A549 (cell line): ENCODE measurements around the gene TRIM38. TPM values are rescaled to one million over a fixed set of nuclear protein-coding genes. Genes with fewer than 3 reads are reported as not detected.
"Not testable (repeated sequence)": the region's sequence is repeated elsewhere in the genome, so short reads cannot be mapped to it uniquely, and the experiment has no call there.

ENCODE experiments used
- ATAC-seq, 2 experiments: fragments of 200-7000 bp in 1 of 2; fragments of >200 bp in 1 of 2; cut with Nextera tagmentation in 1 of 2; cut with Tn5 transposase in 1 of 2; 3 replicates each; pipeline versions ENCODE4 v1.8.0 to v1.9.1; 2018 to 2020; ENCODE audit warnings: mild to moderate bottlenecking in 1 of 2, moderate library complexity in 1 of 2
- CTCF ChIA-PET: fragments of 300-600 bp; sonication (Branson Sonifier 250); formaldehyde crosslinking; extraction: SDS; loops from one replicate; lab custom pipeline; 2021; ENCODE audit warnings: antibody characterized with exemption, inconsistent platforms; lab: Yijun Ruan, JAX
- POLR2A ChIA-PET: fragments of 350-600 bp; formaldehyde crosslinking; extraction: SDS; loops from one replicate; lab custom pipeline; 2021; ENCODE audit warnings: antibody characterized with exemption, inconsistent platforms; lab: Yijun Ruan, JAX
- DNase-seq, 2 experiments: peaks; one replicate each; pipeline versions ENCODE4 v3.0.0 to v3.0.0-alpha.2; 2011 to 2016; ENCODE audit warnings: low read depth in 1 of 2, low spot score in 1 of 2
- FAIRE-seq: peaks from 2 replicates; lab custom pipeline; 2011; peaks lifted over from hg19 to GRCh38; lab: Jason Lieb, UNC
- H3K27ac ChIP-seq, 2 experiments: fragments of >200 bp; sonication (Bioruptor Twin); formaldehyde crosslinking; 3 replicates each; pipeline ENCODE4 v1.5.1; 2016 to 2017
- H3K4me1 ChIP-seq: fragments of >200 bp; sonication (Bioruptor Twin); formaldehyde crosslinking; 3 replicates; pipeline ENCODE4 v1.6.1; 2016
- H3K4me2 ChIP-seq: fragments of >200 bp; sonication (Bioruptor Twin); formaldehyde crosslinking; 3 replicates; pipeline ENCODE4 v1.6.1; 2016
- H3K4me3 ChIP-seq: fragments of >200 bp; sonication (Bioruptor Twin); formaldehyde crosslinking; 3 replicates; pipeline ENCODE4 v1.5.1; 2016
- H3K9me3 ChIP-seq: fragments of >200 bp; sonication (Bioruptor Twin); formaldehyde crosslinking; 3 replicates; pipeline ENCODE4 v1.6.1; 2016
- BCL3 ChIP-seq: fragments of >200 bp; sonication (Bioruptor Twin); formaldehyde crosslinking; IDR thresholded peaks from 3 replicates; pipeline ENCODE4 v1.6.1; 2016
- CBX2 ChIP-seq: fragments of 200-600 bp; sonication (generic); IDR thresholded peaks from 2 replicates; pipeline ENCODE4 v1.6.1; 2016; ENCODE audit warnings: low read depth, mild to moderate bottlenecking, borderline replicate concordance
- CEBPB ChIP-seq, 2 experiments: fragments of >200 bp in 1 of 2; sonication (Bioruptor Twin) in 1 of 2; formaldehyde crosslinking in 1 of 2; IDR thresholded peaks; 2 replicates each; pipeline ENCODE4 v1.6.1; 2012 to 2016
- E2F6 ChIP-seq: IDR thresholded peaks from 2 replicates; pipeline ENCODE4 v1.6.1; 2012; ENCODE audit warnings: low read depth, borderline replicate concordance
- EHF ChIP-seq: fragments of 250-450 bp; sonication (Bioruptor Pico); IDR thresholded peaks from 2 replicates; pipeline ENCODE4 v1.5.0; 2020; ENCODE audit warnings: mild to moderate bottlenecking
- EHMT2 ChIP-seq: fragments of 200-600 bp; sonication (generic); IDR thresholded peaks from 2 replicates; pipeline ENCODE4 v1.6.1; 2016; ENCODE audit warnings: antibody characterized with exemption, low read depth, mild to moderate bottlenecking, moderate library complexity
- ELK1 ChIP-seq: fragments of 150-350 bp; IDR thresholded peaks from 2 replicates; pipeline ENCODE4 v1.6.1; 2014; ENCODE audit warnings: low read depth, mild to moderate bottlenecking, low read length
- EP300 ChIP-seq, 2 experiments: fragments of >200 bp; sonication (Bioruptor Twin); formaldehyde crosslinking; IDR thresholded peaks; 2 replicates in 1 of 2; 3 replicates in 1 of 2; pipeline ENCODE4 v1.6.1; 2016 to 2017
- FOXS1 ChIP-seq: fragments of 250-450 bp; sonication (Bioruptor Pico); IDR thresholded peaks from 2 replicates; pipeline ENCODE4 v1.5.0; 2020; ENCODE audit warnings: mild to moderate bottlenecking, moderate library complexity
- GATA3 ChIP-seq: IDR thresholded peaks from 2 replicates; pipeline ENCODE4 v1.6.1; 2012; ENCODE audit warnings: borderline replicate concordance
- HDAC2 ChIP-seq: fragments of 200-600 bp; sonication (generic); IDR thresholded peaks from 2 replicates; pipeline ENCODE4 v1.6.1; 2016
- HOXA7 ChIP-seq: fragments of 250-450 bp; sonication (Bioruptor Pico); IDR thresholded peaks from 2 replicates; pipeline ENCODE4 v1.5.0; 2020; ENCODE audit warnings: mild to moderate bottlenecking, moderate library complexity
- JUNB ChIP-seq: fragments of >200 bp; sonication (Bioruptor Twin); formaldehyde crosslinking; IDR thresholded peaks from 2 replicates; pipeline ENCODE4 v1.6.1; 2016
- MAFK ChIP-seq: fragments of 450-650 bp; IDR thresholded peaks from 2 replicates; pipeline ENCODE4 v1.6.1; 2014; ENCODE audit not compliant: partially characterized antibody
- NFE2L2 ChIP-seq: fragments of 150-350 bp; conservative IDR thresholded peaks from 2 replicates; pipeline ENCODE4 v1.6.1; 2014; ENCODE audit warnings: low read length
- POLR2A ChIP-seq: IDR thresholded peaks from 2 replicates; pipeline ENCODE4 v1.6.1; 2012; ENCODE audit warnings: mild to moderate bottlenecking, low read length
- RCOR1 ChIP-seq: fragments of 150-350 bp; IDR thresholded peaks from 2 replicates; pipeline ENCODE4 v1.6.1; 2014; ENCODE audit warnings: antibody characterized with exemption, low read length, low read depth
- REST ChIP-seq: fragments of 200-600 bp; sonication (generic); IDR thresholded peaks from 2 replicates; pipeline ENCODE4 v1.6.1; 2016; ENCODE audit warnings: antibody characterized with exemption, mild to moderate bottlenecking, moderate library complexity
- SMC3 ChIP-seq: fragments of >200 bp; sonication (Bioruptor Twin); formaldehyde crosslinking; IDR thresholded peaks from 3 replicates; pipeline ENCODE4 v1.6.1; 2018; ENCODE audit warnings: inconsistent platforms
- TP53 ChIP-seq: fragments of 250-450 bp; sonication (Bioruptor Pico); IDR thresholded peaks from 2 replicates; pipeline ENCODE4 v1.5.0; 2021; ENCODE audit warnings: mild to moderate bottlenecking, moderate library complexity
- ZNF302 ChIP-seq: fragments of 250-450 bp; sonication (Bioruptor Pico); IDR thresholded peaks from 2 replicates; pipeline ENCODE4 v1.9.0; 2021; ENCODE audit warnings: inconsistent platforms, mild to moderate bottlenecking, moderate library complexity
- WGBS: methylation state at CpG from one replicate; pipeline ENCODE4 v1.1.6; 2017; ENCODE audit errors: missing lambda C conversion rate; 5-methylcytosine and 5-hydroxymethylcytosine counted together
- polyA plus RNA-seq, 4 experiments: library from polyadenylated mRNA; depleted of rRNA in 3 of 4; stranded (reverse); fragments of >200 nt; fragmentation: RNase III in 1 of 4; extraction: RNeasy Plus Mini Kit Qiagen cat#74134 plus additional on column Dnase treatment in 1 of 4; gene quantifications; 2 replicates in 3 of 4; 3 replicates in 1 of 4; pipeline ENCODE4 v1.2.3, GENCODE V29; 2011 to 2017

TRIM38 gene
- polyA plus RNA-seq, 2 of the 4 experiments (the other 2 are of a cell fraction), result 1.7 to 3.4 TPM

GRCh38 chr6:25944688-25945574 lies 17.7 kb upstream of the TRIM38 start (continued):
- TF ChIP-seq EHMT2, result no peak
- no peak for TF ChIP-seq ZNF302 (CRISPR knock-in tag)
- no peak for TF ChIP-seq HDAC2
- TF ChIP-seq, all 56 proteins: peak for 0

GRCh38 chr6:25945738-25946137 lies 16.9 kb upstream of the TRIM38 start:
- H3K4me1 ChIP-seq, DNase-seq, CTCF ChIA-PET, ATAC-seq, FAIRE-seq, H3K9me3 ChIP-seq, H3K4me3 ChIP-seq, H3K27ac ChIP-seq, H3K4me2 ChIP-seq, POLR2A ChIA-PET: not testable (repeated sequence)
- 22% methylated on average over 3 of the region's 3 CpGs for WGBS

- WGBS, result 65% methylated on average over 2 of the region's 2 CpGs
- no peaks in the 10 kb centered on the region for H3K9me3 ChIP-seq
- ATAC-seq, result no peak
- FAIRE-seq, result no peak
- DNase-seq, result no peak
- POLR2A ChIA-PET, result no interaction called here
- no peaks in the 10 kb centered on the region for H3K4me1 ChIP-seq
- H3K4me3 ChIP-seq, result no peak overlapping the region
- no peak overlapping the region for H3K27ac ChIP-seq
- no peak overlapping the region for H3K4me2 ChIP-seq
- TF ChIP-seq E2F6 (no peak), ELK1 (no peak), CEBPB (IDR thresholded peaks at IDR 0.05) (no peak), SMC3 (no peak), HOXA7 (CRISPR knock-in tag) (no peak), NFE2L2 (no peak), JUNB (no peak), REST (no peak), FOXS1 (CRISPR knock-in tag) (no peak), EHF (CRISPR knock-in tag) (no peak), MAFK (no peak), BCL3 (no peak), TP53 (no peak), EP300 (IDR thresholded peaks at IDR 0.05) (no peak), CBX2 (no peak), POLR2A (no peak), GATA3 (no peak), RCOR1 (no peak), HDAC2 (no peak)
- TF ChIP-seq, all 56 proteins: peak for 0
- CTCF ChIA-PET, result interaction anchor here (1.3 kb wide), 1 partner anchor 65 kb away, joined by 3 read pairs; no protein-coding TSS in a partner anchor
These were observed 16.0 kb upstream of the TRIM38 start for GRCh38 chr6:25946631-25947030.
